NCI-H1436 treated with DMSO at 0.1 percent for 48 hours (cell line): ENCODE results near the gene ALPG.
"Not testable (repeated sequence)": the region's sequence is repeated elsewhere in the genome, so short reads cannot be mapped to it uniquely, and the experiment has no call there.

Experiments
- DNase-seq: peaks from one replicate; lab custom pipeline; 2025; lab: John Stamatoyannopoulos, UW

ALPG gene

DNA sequence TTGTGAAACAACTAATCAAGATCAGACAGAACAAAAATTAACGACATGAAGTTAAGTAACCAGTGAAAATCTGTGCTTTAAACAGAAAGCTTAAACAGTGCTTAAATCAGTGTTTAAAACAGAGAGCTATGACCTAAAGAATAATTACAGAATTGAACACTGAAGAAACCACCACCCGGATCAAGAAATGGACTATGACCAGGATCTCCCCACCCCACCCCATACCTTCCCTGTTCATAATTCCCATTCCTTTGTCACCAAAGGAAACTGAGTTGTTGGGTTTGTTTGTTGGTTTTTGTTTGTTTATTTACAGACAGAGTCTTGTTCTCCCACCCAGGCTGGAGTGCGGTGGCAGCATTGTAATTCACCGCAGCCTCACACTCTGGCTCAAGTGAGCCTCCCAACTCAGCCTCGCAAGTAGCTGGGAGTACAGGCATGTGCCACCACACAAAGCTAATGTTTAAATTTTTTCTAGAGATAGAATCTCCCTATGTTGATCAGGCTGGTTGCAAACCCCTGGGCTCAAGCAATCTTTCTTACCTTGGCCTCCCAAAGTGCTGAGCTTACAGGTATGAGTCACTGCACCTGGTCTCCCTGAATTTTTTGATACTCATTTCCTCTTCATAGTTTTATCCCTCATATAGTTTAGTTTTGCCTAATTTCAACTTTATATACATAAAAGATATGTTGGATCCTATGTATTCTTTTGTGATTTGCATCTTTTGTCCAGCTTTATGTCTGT, 8.2 kb upstream of the ALPG start:
- DNase-seq = no peak

DNA sequence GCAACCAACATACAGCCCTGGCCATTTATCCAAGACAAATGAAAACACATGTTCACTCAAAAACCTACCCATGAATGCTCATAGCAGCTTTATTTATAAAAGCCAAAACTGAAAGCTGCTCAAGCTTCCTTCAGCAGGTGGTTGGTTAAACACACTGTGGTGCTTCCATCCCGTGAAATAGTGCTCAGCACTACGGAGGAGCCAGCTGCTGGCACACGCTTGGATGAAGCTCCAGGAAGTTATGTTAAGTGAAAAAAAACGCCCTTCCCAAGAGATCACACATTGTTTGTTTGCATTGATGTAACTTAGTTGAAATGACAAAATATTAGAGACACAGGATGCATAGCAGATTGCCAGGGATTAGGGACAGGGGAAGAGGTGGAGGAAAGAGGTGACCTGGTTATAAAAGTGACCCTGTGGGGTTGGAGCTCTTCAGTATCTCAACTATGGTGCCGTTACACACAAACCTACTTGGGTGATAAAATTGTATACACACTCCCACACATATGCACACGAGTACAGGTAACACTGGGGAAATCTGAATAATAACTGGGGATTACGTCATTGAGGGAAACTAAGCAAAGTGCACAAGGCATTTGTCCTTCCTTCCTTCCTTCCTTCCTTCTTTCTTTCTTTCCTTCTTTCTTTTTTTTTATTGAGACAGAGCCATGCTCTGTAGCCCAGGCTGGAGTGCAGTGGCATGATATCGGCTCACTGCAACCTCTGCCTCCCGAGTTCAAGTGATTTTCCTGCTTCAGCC, 6.2 kb upstream of the ALPG start:
- no peak for DNase-seq

- DNase-seq = no peak
These were observed 4.1 kb upstream of the ALPG start for GRCh38 chr2:232402518-232402917.

GRCh38 chr2:232405943-232406510, 617 bp upstream of the ALPG start:
- no peak for DNase-seq

DNA sequence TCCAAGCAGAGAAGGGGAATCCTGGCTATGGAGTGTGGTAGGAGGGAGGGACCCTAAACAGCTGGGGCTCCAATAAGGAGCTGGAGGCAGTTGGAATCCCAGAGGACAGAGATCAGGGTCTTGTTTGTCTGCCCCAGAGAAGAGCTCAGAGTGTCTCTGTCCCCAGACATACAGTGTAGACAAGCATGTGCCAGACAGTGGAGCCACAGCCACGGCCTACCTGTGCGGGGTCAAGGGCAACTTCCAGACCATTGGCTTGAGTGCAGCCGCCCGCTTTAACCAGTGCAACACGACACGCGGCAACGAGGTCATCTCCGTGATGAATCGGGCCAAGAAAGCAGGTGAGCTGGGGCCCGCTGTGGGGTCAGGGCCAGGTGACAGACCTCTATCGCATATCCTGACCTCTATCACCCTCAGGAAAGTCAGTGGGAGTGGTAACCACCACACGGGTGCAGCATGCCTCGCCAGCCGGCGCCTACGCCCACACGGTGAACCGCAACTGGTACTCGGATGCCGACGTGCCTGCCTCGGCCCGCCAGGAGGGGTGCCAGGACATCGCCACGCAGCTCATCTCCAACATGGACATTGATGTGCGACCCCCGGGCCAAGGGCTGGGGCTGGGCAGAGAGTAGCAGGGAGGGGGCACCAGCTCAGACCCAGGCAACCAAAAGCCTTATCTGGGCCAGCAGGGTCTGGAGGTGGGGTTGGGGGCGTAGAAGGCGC, 945 bp downstream of the ALPG start:
- DNase-seq = not testable (repeated sequence)

DNA sequence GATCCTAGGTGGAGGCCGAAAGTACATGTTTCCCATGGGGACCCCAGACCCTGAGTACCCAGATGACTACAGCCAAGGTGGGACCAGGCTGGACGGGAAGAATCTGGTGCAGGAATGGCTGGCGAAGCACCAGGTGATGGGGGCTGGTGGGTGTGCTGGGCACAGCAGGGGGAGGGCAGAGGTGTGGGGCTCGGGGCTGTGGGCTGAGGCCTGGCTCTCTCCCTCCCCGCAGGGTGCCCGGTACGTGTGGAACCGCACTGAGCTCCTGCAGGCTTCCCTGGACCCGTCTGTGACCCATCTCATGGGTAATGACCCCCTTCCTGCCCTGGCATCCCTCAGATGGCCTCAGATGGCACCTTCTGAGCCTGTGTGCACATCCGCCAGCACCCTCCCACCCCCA, 1.6 kb downstream of the ALPG start:
- DNase-seq = not testable (repeated sequence)

- not testable (repeated sequence) for DNase-seq
These were observed 3.0 kb downstream of the ALPG start for GRCh38 chr2:232409617-232410016.

DNA sequence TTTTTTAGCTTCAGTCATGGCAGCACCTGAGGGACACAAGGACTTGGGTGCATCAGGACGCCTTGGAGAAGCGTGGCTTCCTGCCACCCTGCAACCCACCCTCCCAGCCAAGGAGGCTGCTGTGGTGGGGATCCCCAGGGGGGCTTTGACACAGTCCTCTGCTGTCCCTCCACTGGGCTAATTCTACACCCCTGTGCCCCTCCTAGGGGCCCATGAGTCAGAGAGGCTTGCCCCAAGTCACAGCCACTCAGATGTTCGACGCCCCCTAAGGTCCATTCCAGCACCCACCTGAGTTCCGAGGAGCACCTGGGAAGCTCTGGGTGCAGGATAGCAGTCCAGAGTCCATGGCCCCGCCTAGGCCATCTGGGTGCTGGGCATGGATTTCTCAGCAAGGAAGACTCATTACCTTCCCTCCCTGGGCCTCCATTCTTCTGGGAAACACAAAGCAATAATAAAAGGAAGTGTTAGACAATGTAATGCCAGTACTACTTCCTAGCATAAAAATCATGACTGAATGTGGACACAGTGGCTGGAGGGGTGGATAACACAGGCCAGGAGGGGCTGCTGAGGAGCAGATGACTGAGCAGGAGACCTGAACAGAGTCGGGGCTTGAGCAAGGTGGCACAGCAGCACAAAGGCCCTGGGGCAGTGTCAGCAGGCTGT, 3.7 kb downstream of the ALPG start:
- no peak for DNase-seq

DNA sequence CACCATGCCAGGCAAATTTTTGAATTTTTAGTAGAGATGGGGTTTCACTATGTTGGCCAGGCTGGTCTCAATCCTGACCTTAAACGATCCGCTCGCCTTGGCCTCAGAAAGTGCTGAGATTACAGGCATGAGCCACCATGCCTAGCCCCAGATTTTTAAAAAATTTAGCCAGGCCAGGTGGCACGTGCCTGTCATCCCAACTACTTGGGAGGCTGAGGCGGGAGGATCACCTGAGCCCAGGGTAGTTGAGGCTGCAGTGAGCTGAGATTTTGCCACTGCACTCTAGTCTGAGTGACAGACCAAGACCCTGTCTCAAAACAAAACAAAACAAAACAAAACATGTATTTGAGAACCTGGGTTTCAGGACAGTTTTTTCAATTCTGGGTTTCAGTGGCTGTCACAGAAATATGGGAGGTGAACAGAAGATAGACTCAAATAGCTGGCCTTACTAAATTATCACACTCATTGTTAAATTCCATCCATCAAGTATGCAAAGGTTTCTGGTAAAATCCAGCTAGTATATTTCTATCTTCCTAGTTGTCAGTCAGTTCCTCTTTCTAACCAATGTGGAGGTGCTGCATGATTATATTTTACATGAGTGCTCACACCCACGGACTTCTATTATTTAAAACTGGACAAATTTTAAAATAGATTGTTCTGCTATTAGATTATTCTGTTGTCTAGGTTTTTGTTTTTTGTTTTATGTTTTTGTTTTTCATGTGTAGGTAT, 5.4 kb downstream of the ALPG start:
- DNase-seq = no peak

- DNase-seq = no peak
These were observed 6.3 kb downstream of the ALPG start for GRCh38 chr2:232412986-232413385.

DNA sequence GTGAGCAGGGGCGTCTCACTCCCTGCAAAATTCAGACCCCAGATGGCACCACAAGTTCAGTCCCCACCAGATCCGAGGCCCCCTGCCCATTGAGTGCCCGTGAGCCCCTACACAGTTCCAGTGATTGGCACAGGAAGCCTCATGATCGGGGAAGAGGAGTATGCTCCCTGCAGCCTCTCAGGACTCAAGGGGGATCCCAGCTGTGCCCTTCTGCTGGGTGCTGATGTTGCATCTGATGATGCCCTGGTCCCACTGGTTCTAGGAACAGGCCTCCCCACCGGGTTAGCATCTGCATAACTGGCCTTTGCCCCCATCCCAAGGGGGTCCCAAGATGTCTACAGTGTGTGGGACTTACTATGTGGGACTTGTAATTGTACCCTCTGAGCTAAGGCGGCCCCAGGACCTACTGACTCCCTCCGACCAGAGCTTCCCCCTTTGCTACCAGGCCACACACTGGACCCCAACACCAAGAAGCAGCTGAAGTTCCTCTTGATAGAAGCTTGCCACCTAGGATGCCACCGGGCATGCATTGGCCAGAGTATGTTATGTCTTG, 8.6 kb downstream of the ALPG start:
- no peak for DNase-seq

DNA sequence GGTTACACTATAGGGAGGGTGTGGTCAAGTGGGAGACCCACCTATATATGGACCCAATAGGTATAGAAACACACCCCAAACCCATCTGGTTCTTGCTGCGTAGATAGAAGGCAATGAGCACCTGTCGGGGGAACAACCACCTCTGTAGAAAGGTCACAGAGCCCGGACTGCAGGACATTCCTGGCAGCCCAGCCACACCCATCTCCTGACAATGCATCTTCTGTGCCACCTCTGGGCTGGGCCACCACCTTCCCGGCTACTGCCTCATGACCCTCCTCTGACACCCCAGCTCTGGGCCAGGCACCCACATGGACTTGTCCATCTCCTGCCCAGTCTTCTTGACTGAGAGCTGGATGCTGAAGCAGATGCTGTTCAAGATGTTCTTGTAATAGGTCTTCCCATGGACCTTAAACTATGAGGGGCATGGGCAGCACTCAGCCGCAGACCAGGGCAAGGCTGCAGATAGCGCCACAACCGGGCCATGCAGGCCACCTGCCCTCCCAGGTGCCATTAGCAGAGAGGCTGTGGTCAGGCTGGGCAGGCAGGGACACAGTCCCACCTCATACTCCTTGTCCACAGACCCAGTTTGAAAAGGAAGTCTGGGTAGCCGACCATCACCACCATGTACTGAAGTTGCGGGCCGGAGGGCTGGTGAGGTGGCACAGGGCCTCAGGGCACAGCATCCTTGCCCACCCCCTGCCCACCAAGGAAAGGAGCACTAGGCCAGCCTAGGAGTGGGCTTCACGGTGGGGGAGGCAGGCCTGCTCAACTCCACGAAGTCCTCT, 9.3 kb downstream of the ALPG start:
- DNase-seq = no peak

- DNase-seq = no peak
These were observed 10.2 kb downstream of the ALPG start for GRCh38 chr2:232416521-232417470.

DNA sequence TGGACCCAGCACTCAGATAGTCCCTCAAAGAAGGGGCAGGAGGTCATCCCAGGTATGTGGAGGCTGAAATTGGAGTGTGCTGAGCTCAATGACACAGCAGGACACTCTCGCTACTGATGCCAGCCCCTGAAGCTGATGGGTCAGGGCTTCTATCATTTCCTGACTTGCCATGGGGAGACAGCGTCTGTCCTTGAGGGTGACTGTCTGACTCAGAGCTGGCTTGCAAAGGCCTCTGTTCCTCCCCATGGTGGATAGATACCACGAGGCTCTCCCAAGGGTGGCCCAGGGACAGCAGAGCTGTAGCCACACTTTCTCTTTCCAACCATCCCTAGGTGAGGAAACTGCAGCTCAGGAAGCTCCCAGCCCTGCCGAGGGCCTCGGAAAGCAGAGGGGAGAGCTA, 10.8 kb downstream of the ALPG start:
- DNase-seq = no peak

DNA sequence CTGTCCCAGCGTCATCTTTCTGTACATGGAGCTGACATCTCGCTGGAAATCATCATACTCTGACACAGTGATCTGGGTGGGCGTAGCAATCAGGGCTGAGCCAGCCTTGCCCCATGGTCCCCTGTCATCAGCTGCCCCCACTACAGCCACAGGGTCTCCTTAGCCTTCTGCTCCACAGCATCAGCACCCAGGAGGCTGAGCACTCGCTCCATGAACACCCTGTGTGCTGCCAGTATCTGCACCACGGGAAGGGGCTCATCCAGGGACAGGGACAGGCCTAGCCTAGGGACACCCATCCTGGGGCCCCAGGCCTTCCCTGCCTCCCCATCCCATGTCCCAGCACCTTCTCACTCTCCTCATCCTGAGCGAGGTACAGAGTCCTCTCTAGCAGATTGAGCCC, 11.4 kb downstream of the ALPG start:
- no peak for DNase-seq

DNA sequence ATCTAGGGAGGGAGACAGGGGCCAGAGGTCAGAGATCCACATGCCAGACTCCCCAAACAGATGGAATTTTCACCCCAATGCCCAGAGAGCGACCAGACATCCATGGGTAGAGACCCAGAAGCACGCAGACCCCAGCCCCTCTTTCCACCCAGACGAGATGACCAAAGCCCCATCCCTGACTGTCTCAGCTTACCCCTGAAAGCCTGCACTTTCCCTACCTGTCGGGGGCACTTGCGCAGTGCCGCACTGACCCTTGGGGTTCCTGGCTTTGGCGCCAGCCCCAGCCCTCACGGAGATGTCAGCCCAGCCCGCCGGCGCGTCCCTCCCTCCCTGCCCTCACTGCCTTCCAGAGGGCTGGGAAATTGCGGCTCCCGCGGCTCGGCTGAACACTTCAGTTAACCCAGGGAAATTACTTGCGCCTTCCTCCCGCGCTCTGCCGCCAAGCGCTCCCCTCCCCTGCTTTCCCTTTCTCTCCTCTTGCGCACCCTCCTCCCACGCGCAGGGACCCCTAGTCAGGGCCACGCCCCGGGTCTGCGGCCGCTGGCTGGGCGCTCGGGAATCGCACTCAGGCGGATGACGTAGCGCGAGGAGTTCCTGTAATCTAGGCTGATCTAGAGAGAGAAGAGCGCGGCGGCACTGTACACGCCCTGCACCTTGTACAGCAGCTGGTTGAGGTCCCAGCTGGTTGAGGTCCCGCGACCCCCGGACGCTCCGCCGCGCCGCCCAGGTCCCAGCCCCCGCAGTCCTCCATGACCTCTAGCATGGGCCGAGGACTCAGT, 12.0 kb downstream of the ALPG start:
- DNase-seq = no peak

GRCh38 chr2:232419245-232420072, 12.8 kb downstream of the ALPG start:
- no peak for DNase-seq
